ENCODE measurements around the gene LRRC7.

Gene LRRC7

GRCh38 chr1:69679965-69680364 is 112.2 kb downstream of the LRRC7 start:
- no peak for TF ChIP-seq USF1 (IDR thresholded peaks at IDR 0.05)
- TF ChIP-seq RAD21 (IDR thresholded peaks at IDR 0.05; ENCODE audit: low read depth), result no peak
- TF ChIP-seq ZBTB7A (IDR thresholded peaks at IDR 0.05; ENCODE audit: low read depth), result no peak
- TF ChIP-seq, protein P1, sequence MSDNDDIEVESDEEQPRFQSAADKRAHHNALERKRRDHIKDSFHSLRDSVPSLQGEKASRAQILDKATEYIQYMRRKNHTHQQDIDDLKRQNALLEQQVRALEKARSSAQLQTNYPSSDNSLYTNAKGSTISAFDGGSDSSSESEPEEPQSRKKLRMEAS (IDR thresholded peaks at IDR 0.05), result no peak
- no peak for TF ChIP-seq NFIC (IDR thresholded peaks at IDR 0.05)
- no peak for TF ChIP-seq CEBPB (IDR thresholded peaks at IDR 0.05)
- no peak for TF ChIP-seq YY1 (IDR thresholded peaks at IDR 0.05; ENCODE audit: low read depth)
- TF ChIP-seq FOXM1 (IDR thresholded peaks at IDR 0.05; ENCODE audit: borderline replicate concordance, low read depth), result no peak

DNA sequence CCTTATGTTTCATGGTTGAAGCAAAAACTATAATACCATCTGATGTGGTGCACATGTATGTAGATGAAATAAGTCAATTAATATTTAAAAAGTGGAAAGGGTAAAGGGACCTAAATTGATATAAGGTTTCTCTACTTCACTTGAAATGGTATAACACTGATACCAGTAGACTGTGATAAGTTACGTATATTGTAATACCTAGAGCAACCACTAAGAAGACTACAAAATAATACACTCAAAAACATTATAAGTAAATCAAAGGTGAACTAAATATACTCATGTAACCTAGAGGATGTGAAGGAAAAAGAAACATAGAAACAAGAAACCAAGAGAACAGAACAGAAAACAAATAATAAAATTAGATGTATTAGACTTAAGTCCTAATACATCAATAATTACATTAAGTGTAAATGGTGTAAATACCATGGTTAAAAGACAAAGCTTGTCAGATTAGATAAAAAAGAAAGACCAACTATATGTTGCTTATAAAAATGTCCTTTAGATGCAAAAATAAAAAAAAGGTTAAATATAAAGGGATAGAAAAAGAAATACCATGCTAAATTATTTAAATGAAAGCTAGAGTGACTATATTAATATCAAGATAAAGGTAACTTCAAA is 118.8 kb downstream of the LRRC7 start:
- TF ChIP-seq TEAD4 (IDR thresholded peaks at IDR 0.05) (no peak), CEBPB (IDR thresholded peaks at IDR 0.05) (no peak)

DNA sequence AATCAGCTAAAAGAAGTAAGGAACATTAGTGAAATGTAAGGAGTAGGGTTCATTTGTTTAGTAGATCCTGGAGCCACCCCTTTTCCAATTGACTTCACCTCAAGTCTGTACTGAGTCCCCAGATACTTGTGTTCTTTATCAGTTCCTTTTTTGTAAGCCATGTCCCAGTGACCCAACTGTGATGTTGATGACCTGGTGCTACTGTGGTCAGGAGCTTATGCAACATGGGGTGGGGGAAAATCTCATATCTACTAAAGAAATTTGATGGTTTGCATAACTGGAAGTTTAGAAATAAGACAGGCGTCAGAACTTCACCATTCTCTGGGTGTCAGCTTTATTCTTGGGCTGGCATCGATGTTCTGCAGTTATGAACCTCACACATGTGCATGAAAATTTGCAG is 120.5 kb downstream of the LRRC7 start:
- TF ChIP-seq EGR1 (IDR thresholded peaks at IDR 0.05) (no peak), ZBTB7A (IDR thresholded peaks at IDR 0.05; ENCODE audit: low read depth) (no peak), FOXM1 (IDR thresholded peaks at IDR 0.05; ENCODE audit: borderline replicate concordance, low read depth) (no peak), CEBPB (IDR thresholded peaks at IDR 0.05) (no peak), CREB1 (IDR thresholded peaks at IDR 0.05; ENCODE audit: low read depth) (no peak), TAF1 (IDR thresholded peaks at IDR 0.05; ENCODE audit: low read depth) (no peak), USF1 (IDR thresholded peaks at IDR 0.05) (no peak), RAD21 (IDR thresholded peaks at IDR 0.05; ENCODE audit: low read depth) (no peak), TEAD4 (IDR thresholded peaks at IDR 0.05) (no peak), EP300 (IDR thresholded peaks at IDR 0.05; ENCODE audit: borderline replicate concordance) (no peak), NFIC (IDR thresholded peaks at IDR 0.05) (no peak), YY1 (IDR thresholded peaks at IDR 0.05; ENCODE audit: low read depth) (no peak), TCF12 (IDR thresholded peaks at IDR 0.05; ENCODE audit: low read depth) (no peak)
- TF ChIP-seq, protein P1 (IDR thresholded peaks at IDR 0.05), result no peak
- TF ChIP-seq, protein P2, sequence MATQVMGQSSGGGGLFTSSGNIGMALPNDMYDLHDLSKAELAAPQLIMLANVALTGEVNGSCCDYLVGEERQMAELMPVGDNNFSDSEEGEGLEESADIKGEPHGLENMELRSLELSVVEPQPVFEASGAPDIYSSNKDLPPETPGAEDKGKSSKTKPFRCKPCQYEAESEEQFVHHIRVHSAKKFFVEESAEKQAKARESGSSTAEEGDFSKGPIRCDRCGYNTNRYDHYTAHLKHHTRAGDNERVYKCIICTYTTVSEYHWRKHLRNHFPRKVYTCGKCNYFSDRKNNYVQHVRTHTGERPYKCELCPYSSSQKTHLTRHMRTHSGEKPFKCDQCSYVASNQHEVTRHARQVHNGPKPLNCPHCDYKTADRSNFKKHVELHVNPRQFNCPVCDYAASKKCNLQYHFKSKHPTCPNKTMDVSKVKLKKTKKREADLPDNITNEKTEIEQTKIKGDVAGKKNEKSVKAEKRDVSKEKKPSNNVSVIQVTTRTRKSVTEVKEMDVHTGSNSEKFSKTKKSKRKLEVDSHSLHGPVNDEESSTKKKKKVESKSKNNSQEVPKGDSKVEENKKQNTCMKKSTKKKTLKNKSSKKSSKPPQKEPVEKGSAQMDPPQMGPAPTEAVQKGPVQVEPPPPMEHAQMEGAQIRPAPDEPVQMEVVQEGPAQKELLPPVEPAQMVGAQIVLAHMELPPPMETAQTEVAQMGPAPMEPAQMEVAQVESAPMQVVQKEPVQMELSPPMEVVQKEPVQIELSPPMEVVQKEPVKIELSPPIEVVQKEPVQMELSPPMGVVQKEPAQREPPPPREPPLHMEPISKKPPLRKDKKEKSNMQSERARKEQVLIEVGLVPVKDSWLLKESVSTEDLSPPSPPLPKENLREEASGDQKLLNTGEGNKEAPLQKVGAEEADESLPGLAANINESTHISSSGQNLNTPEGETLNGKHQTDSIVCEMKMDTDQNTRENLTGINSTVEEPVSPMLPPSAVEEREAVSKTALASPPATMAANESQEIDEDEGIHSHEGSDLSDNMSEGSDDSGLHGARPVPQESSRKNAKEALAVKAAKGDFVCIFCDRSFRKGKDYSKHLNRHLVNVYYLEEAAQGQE (IDR thresholded peaks at IDR 0.05; ENCODE audit: low read depth), result no peak

GRCh38 chr1:69691179-69691578 is 123.5 kb downstream of the LRRC7 start:
- TF ChIP-seq EGR1 (IDR thresholded peaks at IDR 0.05) (no peak), CREB1 (IDR thresholded peaks at IDR 0.05; ENCODE audit: low read depth) (no peak), TAF1 (IDR thresholded peaks at IDR 0.05; ENCODE audit: low read depth) (no peak), TEAD4 (IDR thresholded peaks at IDR 0.05) (no peak), FOXM1 (IDR thresholded peaks at IDR 0.05; ENCODE audit: borderline replicate concordance, low read depth) (no peak), USF1 (IDR thresholded peaks at IDR 0.05) (no peak), RAD21 (IDR thresholded peaks at IDR 0.05; ENCODE audit: low read depth) (no peak), YY1 (IDR thresholded peaks at IDR 0.05; ENCODE audit: low read depth) (no peak), ZBTB7A (IDR thresholded peaks at IDR 0.05; ENCODE audit: low read depth) (no peak), TCF12 (IDR thresholded peaks at IDR 0.05; ENCODE audit: low read depth) (no peak), EP300 (IDR thresholded peaks at IDR 0.05; ENCODE audit: borderline replicate concordance) (no peak), NFIC (IDR thresholded peaks at IDR 0.05) (no peak), CEBPB (IDR thresholded peaks at IDR 0.05) (no peak)
- TF ChIP-seq, protein P2 (IDR thresholded peaks at IDR 0.05; ENCODE audit: low read depth), result no peak
- TF ChIP-seq, protein P1 (IDR thresholded peaks at IDR 0.05), result no peak

GRCh38 chr1:69693921-69694675 is 126.4 kb downstream of the LRRC7 start:
- TF ChIP-seq CREB1 (IDR thresholded peaks at IDR 0.05; ENCODE audit: low read depth) (no peak), YY1 (IDR thresholded peaks at IDR 0.05; ENCODE audit: low read depth) (no peak), TCF12 (IDR thresholded peaks at IDR 0.05; ENCODE audit: low read depth) (no peak), FOXM1 (IDR thresholded peaks at IDR 0.05; ENCODE audit: borderline replicate concordance, low read depth) (no peak), RAD21 (IDR thresholded peaks at IDR 0.05; ENCODE audit: low read depth) (no peak), ZBTB7A (IDR thresholded peaks at IDR 0.05; ENCODE audit: low read depth) (no peak), USF1 (IDR thresholded peaks at IDR 0.05) (no peak), CEBPB (IDR thresholded peaks at IDR 0.05) (no peak)
- TF ChIP-seq, protein P2 (IDR thresholded peaks at IDR 0.05; ENCODE audit: low read depth), result no peak
